Measurements from ENCODE around the gene SGMS1. TPM values are rescaled to one million over a fixed set of nuclear protein-coding genes. Genes with fewer than 3 reads are reported as not detected.

Gene SGMS1
- total and polyA plus RNA-seq, 2 donors (not counting 1 experiment from before 2014, with no cell fraction given) = 10.0 to 43.5 TPM

GRCh38 chr10:50275650-50276235 lies 348.0 kb downstream of the SGMS1 start:
- POLR2A ChIA-PET = no interaction called here

GRCh38 chr10:50272531-50272930 lies 351.2 kb downstream of the SGMS1 start:
- no peak for DNase-seq
- H3K27me3 Mint-ChIP-seq = peaks cover 14% of the 10 kb centered on the region
- H3K4me1 ChIP-seq (ENCODE audit: control insufficient read depth in 2 of 2, insufficient read depth in 2 of 2, low read length in 2 of 2) = no peaks in the 10 kb centered on the region
- H3K9me3 ChIP-seq (ENCODE audit: control extremely low read depth in 1 of 3, control insufficient read depth in 2 of 3, insufficient read depth in 1 of 3, low read length in 2 of 3) = no peaks in the 10 kb centered on the region
- no peaks in the 10 kb centered on the region for H3K4me1 Mint-ChIP-seq
- ATAC-seq (ENCODE audit: low read depth) = no peak
- H3K79me2 ChIP-seq (ENCODE audit: control insufficient read depth, insufficient read depth, low read length) = no peaks in the 10 kb centered on the region
- 98% methylated on average over 4 of the region's 7 CpGs for WGBS (ENCODE audit: insufficient coverage)
- TF ChIP-seq, protein P1, sequence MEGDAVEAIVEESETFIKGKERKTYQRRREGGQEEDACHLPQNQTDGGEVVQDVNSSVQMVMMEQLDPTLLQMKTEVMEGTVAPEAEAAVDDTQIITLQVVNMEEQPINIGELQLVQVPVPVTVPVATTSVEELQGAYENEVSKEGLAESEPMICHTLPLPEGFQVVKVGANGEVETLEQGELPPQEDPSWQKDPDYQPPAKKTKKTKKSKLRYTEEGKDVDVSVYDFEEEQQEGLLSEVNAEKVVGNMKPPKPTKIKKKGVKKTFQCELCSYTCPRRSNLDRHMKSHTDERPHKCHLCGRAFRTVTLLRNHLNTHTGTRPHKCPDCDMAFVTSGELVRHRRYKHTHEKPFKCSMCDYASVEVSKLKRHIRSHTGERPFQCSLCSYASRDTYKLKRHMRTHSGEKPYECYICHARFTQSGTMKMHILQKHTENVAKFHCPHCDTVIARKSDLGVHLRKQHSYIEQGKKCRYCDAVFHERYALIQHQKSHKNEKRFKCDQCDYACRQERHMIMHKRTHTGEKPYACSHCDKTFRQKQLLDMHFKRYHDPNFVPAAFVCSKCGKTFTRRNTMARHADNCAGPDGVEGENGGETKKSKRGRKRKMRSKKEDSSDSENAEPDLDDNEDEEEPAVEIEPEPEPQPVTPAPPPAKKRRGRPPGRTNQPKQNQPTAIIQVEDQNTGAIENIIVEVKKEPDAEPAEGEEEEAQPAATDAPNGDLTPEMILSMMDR (IDR thresholded peaks at IDR 0.05) = no peak
- no peak for TF ChIP-seq EZH2 (IDR thresholded peaks at IDR 0.05; ENCODE audit: borderline replicate concordance, insufficient read depth, low read depth, low read length, poor library complexity, severe bottlenecking)
- no peak overlapping the region for H3K27ac ChIP-seq (ENCODE audit: low read length in 2 of 2)
- H3K9me3 Mint-ChIP-seq (ENCODE audit: insufficient read depth) = no peaks in the 10 kb centered on the region
- ChIA-PET POLR2A (no interaction called here), CTCF (interaction anchor here (1.4 kb wide), 1 partner anchor 10 kb away, joined by 3 read pairs; no protein-coding TSS in a partner anchor)
- H3K27me3 ChIP-seq (replicated peaks in 1 of 4; ENCODE audit: control extremely low read depth in 1 of 4, control insufficient read depth in 3 of 4, insufficient read depth in 4 of 4, low read length in 3 of 4) = peaks cover 0 to 12% (median 4%) of the 10 kb centered on the region in 4 experiments
- intact Hi-C loops (cut with micrococcal nuclease) = loop anchor here (10.0 kb wide), 1 partner anchor 352 kb away; the partner anchor contains the start of gene SGMS1
- H3K36me3 ChIP-seq (replicated peaks in 1 of 2; ENCODE audit: control extremely low read depth in 1 of 2, control insufficient read depth in 1 of 2, extremely low read depth in 1 of 2, insufficient read depth in 2 of 2, low read length in 1 of 2) = no peaks in the 10 kb centered on the region
- H3K4me3 ChIP-seq (ENCODE audit: control extremely low read depth in 1 of 5, extremely low read depth in 1 of 5, insufficient read depth in 1 of 5, low read depth in 2 of 5, low read length in 4 of 5) = no peak overlapping the region
- H4K20me1 ChIP-seq (ENCODE audit: control insufficient read depth, insufficient read depth, low read length, poor library complexity, severe bottlenecking) = no peaks in the 10 kb centered on the region
- no peak overlapping the region for H2AFZ ChIP-seq (ENCODE audit: insufficient read depth, low read depth, low read length, poor library complexity, severe bottlenecking)
- H3K4me2 ChIP-seq (replicated peaks; ENCODE audit: low read depth, low read length, poor library complexity, severe bottlenecking) = no peak overlapping the region
- H3K4me3 Mint-ChIP-seq = no peak overlapping the region
- H3K9ac ChIP-seq (ENCODE audit: low read length) = no peak overlapping the region
- H3K27ac Mint-ChIP-seq = no peak overlapping the region

More at GRCh38 chr10:50275650-50276235, 348.0 kb downstream of the SGMS1 start:
- H3K27ac ChIP-seq (ENCODE audit: low read length in 2 of 2) = no peak overlapping the region
- H3K27me3 Mint-ChIP-seq = peaks cover 32% of the 10 kb centered on the region
- H3K9me3 Mint-ChIP-seq (ENCODE audit: insufficient read depth) = no peaks in the 10 kb centered on the region
- 67% methylated on average over 1 of the region's 3 CpGs for WGBS (ENCODE audit: insufficient coverage)
- no peaks in the 10 kb centered on the region for H4K20me1 ChIP-seq (ENCODE audit: control insufficient read depth, insufficient read depth, low read length, poor library complexity, severe bottlenecking)
- no peaks in the 10 kb centered on the region for H3K4me1 ChIP-seq (ENCODE audit: control insufficient read depth in 2 of 2, insufficient read depth in 2 of 2, low read length in 2 of 2)
- no peaks in the 10 kb centered on the region for H3K36me3 ChIP-seq (replicated peaks in 1 of 2; ENCODE audit: control extremely low read depth in 1 of 2, control insufficient read depth in 1 of 2, extremely low read depth in 1 of 2, insufficient read depth in 2 of 2, low read length in 1 of 2)
- H3K4me3 ChIP-seq (ENCODE audit: control extremely low read depth in 1 of 5, extremely low read depth in 1 of 5, insufficient read depth in 1 of 5, low read depth in 2 of 5, low read length in 4 of 5) = no peak overlapping the region
- H2AFZ ChIP-seq (ENCODE audit: insufficient read depth, low read depth, low read length, poor library complexity, severe bottlenecking) = no peak overlapping the region
- H3K4me2 ChIP-seq (replicated peaks; ENCODE audit: low read depth, low read length, poor library complexity, severe bottlenecking) = no peak overlapping the region
- DNase-seq (peak; percentile 58), ATAC-seq (ENCODE audit: low read depth) (peak; percentile 39)
- no peak overlapping the region for H3K9ac ChIP-seq (ENCODE audit: low read length)
- no peaks in the 10 kb centered on the region for H3K9me3 ChIP-seq (ENCODE audit: control extremely low read depth in 1 of 3, control insufficient read depth in 2 of 3, insufficient read depth in 1 of 3, low read length in 2 of 3)
- H3K27me3 ChIP-seq (replicated peaks in 1 of 4; ENCODE audit: control extremely low read depth in 1 of 4, control insufficient read depth in 3 of 4, insufficient read depth in 4 of 4, low read length in 3 of 4) = peaks cover 0 to 12% (median 7%) of the 10 kb centered on the region in 4 experiments
- H3K27ac Mint-ChIP-seq = no peak overlapping the region
- H3K4me1 Mint-ChIP-seq = no peaks in the 10 kb centered on the region
- intact Hi-C loops (cut with micrococcal nuclease) = loop anchor here (5.0 to 10.0 kb wide), 2 partner anchors 147 to 349 kb away; partner anchors contain the start of gene SGMS1
- no peak overlapping the region for H3K4me3 Mint-ChIP-seq
- CTCF ChIA-PET = interaction anchor here (0.7 to 2.6 kb wide), 21 partner anchors 9 to 682 kb away, joined by 3 to 21 read pairs (median 5); no protein-coding TSS in a partner anchor
- no peak for TF ChIP-seq EZH2 (IDR thresholded peaks at IDR 0.05; ENCODE audit: borderline replicate concordance, insufficient read depth, low read depth, low read length, poor library complexity, severe bottlenecking)
- TF ChIP-seq, protein P1 (IDR thresholded peaks at IDR 0.05) = peak; percentile 71
- no peaks in the 10 kb centered on the region for H3K79me2 ChIP-seq (ENCODE audit: control insufficient read depth, insufficient read depth, low read length)
